H9 (cell line): ENCODE measurements around the gene APCDD1. TPM values are rescaled to one million over a fixed set of nuclear protein-coding genes. Genes with fewer than 3 reads are reported as not detected.

ENCODE experiments used
- DNase-seq: peaks from one replicate; pipeline ENCODE4 v3.0.0-alpha.2; 2017
- H2AFZ ChIP-seq: one replicate; pipeline ENCODE4 v1.6.1; 2013; ENCODE audit warnings: mild to moderate bottlenecking, low read length, control low read depth, moderate library complexity
- H2AK5ac ChIP-seq: 2 replicates; pipeline ENCODE4 v1.6.1; 2013; ENCODE audit warnings: low read length, control low read depth, mixed read lengths; ENCODE audit not compliant: insufficient read length
- H2BK120ac ChIP-seq: one replicate; pipeline ENCODE4 v1.6.1; 2013; ENCODE audit warnings: low read depth, mild to moderate bottlenecking, low read length, control low read depth, inconsistent platforms; ENCODE audit not compliant: poor library complexity, severe bottlenecking
- H2BK12ac ChIP-seq: 2 replicates; pipeline ENCODE4 v1.6.1; 2013; ENCODE audit warnings: low read length, control low read depth, mixed read lengths, low read depth; ENCODE audit not compliant: insufficient read length
- H2BK15ac ChIP-seq: 2 replicates; pipeline ENCODE4 v1.6.1; 2013; ENCODE audit warnings: low read depth, low read length, control low read depth
- H2BK20ac ChIP-seq: one replicate; pipeline ENCODE4 v1.6.1; 2013; ENCODE audit warnings: low read depth, mild to moderate bottlenecking, low read length, control low read depth, inconsistent platforms; ENCODE audit not compliant: poor library complexity, severe bottlenecking
- H2BK5ac ChIP-seq: 2 replicates; pipeline ENCODE4 v1.6.1; 2013; ENCODE audit warnings: low read length, control low read depth, mixed read lengths; ENCODE audit not compliant: insufficient read length
- H3K14ac ChIP-seq: 2 replicates; pipeline ENCODE4 v1.6.1; 2013; ENCODE audit warnings: low read length, control low read depth; ENCODE audit not compliant: insufficient read depth
- H3K18ac ChIP-seq: 2 replicates; pipeline ENCODE4 v1.6.1; 2013; ENCODE audit warnings: low read depth, mild to moderate bottlenecking, mixed read lengths, low read length, control low read depth; ENCODE audit not compliant: insufficient read length
- H3K23ac ChIP-seq: 2 replicates; pipeline ENCODE4 v1.6.1; 2013; ENCODE audit warnings: low read length, control low read depth, mixed read lengths, low read depth; ENCODE audit not compliant: insufficient read length
- H3K23me2 ChIP-seq: 2 replicates; pipeline ENCODE4 v1.6.1; 2013; ENCODE audit warnings: low read depth, mild to moderate bottlenecking, mixed read lengths, low read length, control low read depth; ENCODE audit not compliant: insufficient read length, poor library complexity, severe bottlenecking
- H3K27ac ChIP-seq: 2 replicates; pipeline ENCODE4 v1.5.1; 2013; ENCODE audit warnings: low read length, control low read depth, mixed read lengths, low read depth; ENCODE audit not compliant: insufficient read length
- H3K27me3 ChIP-seq: 2 replicates; pipeline ENCODE4 v1.6.1; 2013; ENCODE audit warnings: low read length, control low read depth, inconsistent platforms; ENCODE audit not compliant: insufficient read depth
- H3K4ac ChIP-seq: 2 replicates; pipeline ENCODE4 v1.6.1; 2013; ENCODE audit warnings: low read depth, mild to moderate bottlenecking, control low read depth, inconsistent platforms, low read length, moderate library complexity
- H3K4me1 ChIP-seq: 2 replicates; pipeline ENCODE4 v1.6.1; 2013; ENCODE audit warnings: low read length, control low read depth, inconsistent platforms; ENCODE audit not compliant: insufficient read depth
- H3K4me2 ChIP-seq: 2 replicates; pipeline ENCODE4 v1.6.1; 2013; ENCODE audit warnings: low read length, control low read depth, mixed read lengths; ENCODE audit not compliant: insufficient read length, insufficient read depth
- H3K56ac ChIP-seq: 2 replicates; pipeline ENCODE4 v1.6.1; 2013; ENCODE audit warnings: low read depth, mild to moderate bottlenecking, mixed read lengths, low read length, control low read depth; ENCODE audit not compliant: insufficient read length
- H3K79me1 ChIP-seq: 2 replicates; pipeline ENCODE4 v1.6.1; 2013; ENCODE audit warnings: low read depth, mild to moderate bottlenecking, moderate library complexity, low read length, control low read depth, inconsistent platforms; ENCODE audit not compliant: insufficient read depth, poor library complexity, severe bottlenecking
- H3K79me2 ChIP-seq: 2 replicates; pipeline ENCODE4 v1.6.1; 2013; ENCODE audit warnings: low read length, control low read depth, inconsistent platforms; ENCODE audit not compliant: insufficient read depth
- H3K9ac ChIP-seq: 2 replicates; pipeline ENCODE4 v1.6.1; 2013; ENCODE audit warnings: low read length, control low read depth, mixed read lengths; ENCODE audit not compliant: insufficient read length; ENCODE audit errors: extremely low read depth
- H3K9me3 ChIP-seq: one replicate; pipeline ENCODE4 v1.6.1; 2013; ENCODE audit warnings: low read depth, low read length, inconsistent platforms; ENCODE audit not compliant: control insufficient read depth
- H3T11ph ChIP-seq: one replicate; pipeline ENCODE4 v1.6.1; 2013; ENCODE audit warnings: mild to moderate bottlenecking, low read length, control low read depth, inconsistent platforms
- H4K20me1 ChIP-seq: one replicate; pipeline ENCODE4 v1.6.1; 2013; ENCODE audit not compliant: control insufficient read depth, insufficient read length, insufficient read depth
- H4K5ac ChIP-seq: 2 replicates; pipeline ENCODE4 v1.6.1; 2013; ENCODE audit warnings: low read depth, mild to moderate bottlenecking, mixed read lengths, low read length, control low read depth; ENCODE audit not compliant: insufficient read length
- H4K8ac ChIP-seq: replicated peaks from 2 replicates; pipeline ENCODE4 v1.6.1; 2013; ENCODE audit warnings: low read length, control low read depth, mixed read lengths, low read depth; ENCODE audit not compliant: insufficient read length
- H4K91ac ChIP-seq: 2 replicates; pipeline ENCODE4 v1.6.1; 2013; ENCODE audit warnings: low read depth, mild to moderate bottlenecking, moderate library complexity, mixed read lengths, low read length, control low read depth; ENCODE audit not compliant: insufficient read length
- H3K27ac Mint-ChIP-seq, 3 experiments: 2 replicates in 2 of 3; 3 replicates in 1 of 3; pipeline ENCODE4 v1.8.0; 2020 to 2021; ENCODE audit warnings: mixed read lengths in 3 of 3, mild to moderate bottlenecking in 1 of 3, moderate library complexity in 1 of 3
- H3K27me3 Mint-ChIP-seq: 2 replicates; pipeline ENCODE4 v1.8.0; 2021; ENCODE audit warnings: low read depth, mild to moderate bottlenecking, moderate library complexity, mixed read lengths
- H3K36me3 Mint-ChIP-seq, 3 experiments: 2 replicates in 2 of 3; 3 replicates in 1 of 3; pipeline ENCODE4 v1.8.0; 2020 to 2021; ENCODE audit warnings: low read depth in 3 of 3, mixed read lengths in 3 of 3; ENCODE audit not compliant: insufficient read depth in 1 of 3
- H3K4me1 Mint-ChIP-seq, 2 experiments: 2 replicates each; pipeline ENCODE4 v1.8.0; 2020; ENCODE audit warnings: mixed read lengths in 2 of 2
- H3K4me3 Mint-ChIP-seq, 2 experiments: 2 replicates in 1 of 2; 3 replicates in 1 of 2; pipeline ENCODE4 v1.8.0; 2020 to 2021; ENCODE audit warnings: mild to moderate bottlenecking in 2 of 2, mixed read lengths in 2 of 2, moderate library complexity in 1 of 2
- H3K9me3 Mint-ChIP-seq, 2 experiments: 2 replicates in 1 of 2; 3 replicates in 1 of 2; pipeline ENCODE4 v1.8.0; 2020; ENCODE audit warnings: mild to moderate bottlenecking in 2 of 2, mixed read lengths in 2 of 2, moderate library complexity in 1 of 2
- WGBS: extraction: QIAGEN DNeasy Blood & Tissue Kit; methylation state at CpG from one replicate; pipeline ENCODE4 v1.1.7; 2013; ENCODE audit warnings: missing lambda C conversion rate, low lambda C conversion rate, mixed read lengths; ENCODE audit not compliant: insufficient read length; ENCODE audit errors: extremely low coverage; 5-methylcytosine and 5-hydroxymethylcytosine counted together
- total RNA-seq: library from RNA; stranded (reverse); gene quantifications from 2 replicates; pipeline ENCODE4 v1.2.1, GENCODE V29; 2021
- TF ChIP-seq, protein P1 (sequence below): fragments of 200-600 bp; sonication (generic); conservative IDR thresholded peaks from 3 replicates; pipeline ENCODE4 v1.8.0; 2021; ENCODE audit warnings: antibody characterized with exemption, mild to moderate bottlenecking

Gene APCDD1
- total RNA-seq, 1 experiment from 2014 or later, result 1.8 TPM

DNA sequence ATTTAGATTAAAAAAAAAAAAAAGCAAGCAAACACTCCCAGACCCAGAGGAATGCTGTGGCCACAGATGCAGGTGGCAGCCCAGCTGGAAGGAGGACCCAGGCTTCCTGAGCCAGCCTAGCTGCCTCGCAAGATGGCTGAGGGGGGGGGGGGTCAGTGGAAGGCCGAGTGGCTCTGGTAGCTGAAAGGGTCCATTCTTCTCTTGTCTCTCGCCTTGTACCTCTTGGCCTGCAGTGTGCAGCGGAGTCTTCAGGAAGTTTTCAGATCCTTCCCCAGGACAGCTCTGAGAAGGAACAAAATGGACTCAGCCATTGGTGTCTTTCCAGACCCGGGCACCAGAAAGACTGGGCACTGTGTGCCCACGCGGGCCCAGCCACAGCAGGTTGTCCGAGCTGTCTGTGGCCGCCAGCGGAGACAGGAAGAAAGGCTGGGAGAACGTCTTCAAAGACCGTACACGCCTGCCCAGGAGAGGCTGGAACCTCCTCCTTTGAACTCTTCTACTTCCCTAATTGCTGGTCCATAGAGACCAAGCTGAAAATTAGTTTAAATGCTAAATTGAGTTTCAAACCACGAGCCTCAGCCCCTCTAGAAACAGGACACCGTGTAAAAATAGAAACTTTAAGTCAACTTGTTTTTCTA is 21.3 kb downstream of the APCDD1 start:
- Mint-ChIP-seq H3K27ac (no peak overlapping the region; a peak in 1 of 7 replicates), H3K9me3 (peaks cover 2 to 4% of the 10 kb centered on the region in 2 experiments; a peak in 2 of 5 replicates), H3K27me3 (peaks cover 72% of the 10 kb centered on the region), H3K4me3 (no peak overlapping the region), H3K36me3 (peaks cover 7 to 25% (median 11%) of the 10 kb centered on the region in 3 experiments; a peak in 6 of 7 replicates), H3K4me1 (peaks cover 23 to 24% of the 10 kb centered on the region in 2 experiments)
- Histone ChIP-seq H3T11ph (no peak overlapping the region), H2BK20ac (no peak overlapping the region), H3K79me2 (no peaks in the 10 kb centered on the region), H4K20me1 (no peaks in the 10 kb centered on the region), H4K91ac (no peak overlapping the region), H2BK15ac (no peak overlapping the region), H2BK120ac (no peak overlapping the region), H3K9ac (no peak overlapping the region), H3K4me1 (peaks cover 13% of the 10 kb centered on the region), H3K18ac (no peak overlapping the region), H3K23me2 (no peaks in the 10 kb centered on the region), H3K27ac (no peak overlapping the region), H3K4me2 (no peak overlapping the region), H2AFZ (no peak overlapping the region), H3K23ac (no peak overlapping the region), H4K8ac (no peak overlapping the region), H2AK5ac (no peak overlapping the region), H2BK5ac (no peak overlapping the region), H3K27me3 (peaks cover 34% of the 10 kb centered on the region), H3K4ac (no peak overlapping the region), H3K14ac (no peak overlapping the region), H3K79me1 (no peaks in the 10 kb centered on the region), H3K56ac (no peak overlapping the region), H2BK12ac (no peak overlapping the region), H3K9me3 (no peaks in the 10 kb centered on the region), H4K5ac (no peak overlapping the region)
- TF ChIP-seq, protein P1, sequence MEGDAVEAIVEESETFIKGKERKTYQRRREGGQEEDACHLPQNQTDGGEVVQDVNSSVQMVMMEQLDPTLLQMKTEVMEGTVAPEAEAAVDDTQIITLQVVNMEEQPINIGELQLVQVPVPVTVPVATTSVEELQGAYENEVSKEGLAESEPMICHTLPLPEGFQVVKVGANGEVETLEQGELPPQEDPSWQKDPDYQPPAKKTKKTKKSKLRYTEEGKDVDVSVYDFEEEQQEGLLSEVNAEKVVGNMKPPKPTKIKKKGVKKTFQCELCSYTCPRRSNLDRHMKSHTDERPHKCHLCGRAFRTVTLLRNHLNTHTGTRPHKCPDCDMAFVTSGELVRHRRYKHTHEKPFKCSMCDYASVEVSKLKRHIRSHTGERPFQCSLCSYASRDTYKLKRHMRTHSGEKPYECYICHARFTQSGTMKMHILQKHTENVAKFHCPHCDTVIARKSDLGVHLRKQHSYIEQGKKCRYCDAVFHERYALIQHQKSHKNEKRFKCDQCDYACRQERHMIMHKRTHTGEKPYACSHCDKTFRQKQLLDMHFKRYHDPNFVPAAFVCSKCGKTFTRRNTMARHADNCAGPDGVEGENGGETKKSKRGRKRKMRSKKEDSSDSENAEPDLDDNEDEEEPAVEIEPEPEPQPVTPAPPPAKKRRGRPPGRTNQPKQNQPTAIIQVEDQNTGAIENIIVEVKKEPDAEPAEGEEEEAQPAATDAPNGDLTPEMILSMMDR, result no peak
- DNase-seq, result no peak
- WGBS, result no CpG with 5 or more reads among the region's 15 CpGs
